ENCODE measurements around the gene SLC9C1. TPM values are rescaled to one million over a fixed set of nuclear protein-coding genes. Genes with fewer than 3 reads are reported as not detected.

SLC9C1 gene
- total RNA-seq, 2 donors from 2014 or later, result 0.35 to 1.3 TPM

DNA sequence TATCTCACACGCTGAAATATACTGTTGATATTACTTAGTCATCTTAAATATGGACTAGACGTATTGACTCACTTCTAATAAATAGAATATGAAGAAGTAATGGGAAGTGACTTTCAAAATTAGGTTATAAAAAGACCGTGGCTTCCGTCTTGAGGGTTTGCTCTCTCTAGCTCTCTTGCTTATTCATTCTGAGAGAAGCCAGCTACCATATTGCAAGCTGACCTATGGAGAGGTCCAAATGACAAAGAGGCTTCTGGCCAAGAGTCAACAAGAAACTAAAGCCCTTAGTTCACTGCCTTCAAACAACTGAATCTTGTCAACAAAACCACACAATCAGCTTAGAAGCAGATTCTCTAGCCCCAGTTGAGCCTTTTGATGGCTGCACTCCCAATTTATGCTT, 46.1 kb downstream of the SLC9C1 start:
- DNase-seq (ENCODE audit: low spot score), result no peak
- H3K27ac ChIP-seq, result no peak overlapping the region
- H3K36me3 ChIP-seq, result no peaks in the 10 kb centered on the region
- TF ChIP-seq, protein P1, sequence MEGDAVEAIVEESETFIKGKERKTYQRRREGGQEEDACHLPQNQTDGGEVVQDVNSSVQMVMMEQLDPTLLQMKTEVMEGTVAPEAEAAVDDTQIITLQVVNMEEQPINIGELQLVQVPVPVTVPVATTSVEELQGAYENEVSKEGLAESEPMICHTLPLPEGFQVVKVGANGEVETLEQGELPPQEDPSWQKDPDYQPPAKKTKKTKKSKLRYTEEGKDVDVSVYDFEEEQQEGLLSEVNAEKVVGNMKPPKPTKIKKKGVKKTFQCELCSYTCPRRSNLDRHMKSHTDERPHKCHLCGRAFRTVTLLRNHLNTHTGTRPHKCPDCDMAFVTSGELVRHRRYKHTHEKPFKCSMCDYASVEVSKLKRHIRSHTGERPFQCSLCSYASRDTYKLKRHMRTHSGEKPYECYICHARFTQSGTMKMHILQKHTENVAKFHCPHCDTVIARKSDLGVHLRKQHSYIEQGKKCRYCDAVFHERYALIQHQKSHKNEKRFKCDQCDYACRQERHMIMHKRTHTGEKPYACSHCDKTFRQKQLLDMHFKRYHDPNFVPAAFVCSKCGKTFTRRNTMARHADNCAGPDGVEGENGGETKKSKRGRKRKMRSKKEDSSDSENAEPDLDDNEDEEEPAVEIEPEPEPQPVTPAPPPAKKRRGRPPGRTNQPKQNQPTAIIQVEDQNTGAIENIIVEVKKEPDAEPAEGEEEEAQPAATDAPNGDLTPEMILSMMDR (IDR thresholded peaks at IDR 0.05), result no peak
- H3K4me3 ChIP-seq, result no peak overlapping the region
- no peaks in the 10 kb centered on the region for H3K27me3 ChIP-seq
- H3K4me1 ChIP-seq, result no peaks in the 10 kb centered on the region
- H3K9me3 ChIP-seq, result no peaks in the 10 kb centered on the region

DNA sequence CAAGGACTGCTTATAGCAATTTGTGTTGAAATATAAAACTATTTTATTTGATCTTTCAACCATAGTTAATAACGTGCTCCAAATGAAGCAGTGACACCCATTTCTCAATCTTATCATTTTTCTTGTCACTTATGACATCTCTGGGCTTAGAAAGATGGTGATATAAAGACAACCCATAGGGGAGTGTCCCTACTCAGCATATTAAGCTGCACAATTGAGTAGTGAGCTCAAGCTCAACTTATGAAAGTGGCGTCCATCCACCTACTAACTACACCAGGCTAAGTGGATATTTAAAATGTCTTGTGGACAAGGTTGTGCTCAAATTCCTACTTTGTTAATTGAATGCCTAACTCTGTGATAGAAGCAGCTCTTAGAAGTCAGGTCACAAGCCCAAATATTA, 46.7 kb downstream of the SLC9C1 start:
- Histone ChIP-seq H3K27ac (no peak overlapping the region), H3K9me3 (no peaks in the 10 kb centered on the region)

DNA sequence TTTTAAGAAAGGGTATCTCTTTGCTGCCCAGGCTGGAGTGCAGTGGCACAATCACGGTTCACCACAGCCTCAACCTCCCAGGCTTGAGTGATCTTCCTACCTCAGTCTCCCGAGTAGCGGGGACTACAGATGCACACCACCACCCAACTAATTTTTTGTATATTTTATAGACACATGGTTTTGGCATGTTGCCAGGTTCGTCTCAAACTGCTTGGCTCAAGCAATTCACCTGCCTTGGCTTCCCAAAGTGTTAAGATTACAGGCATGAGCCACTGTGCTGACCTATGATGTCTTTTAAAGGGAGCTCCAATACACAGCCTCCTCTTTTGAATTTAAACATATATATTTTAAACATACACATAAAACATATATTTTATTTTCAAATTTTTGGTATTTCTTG, 60.9 kb downstream of the SLC9C1 start:
- H3K4me3 ChIP-seq, result no peak overlapping the region
- H3K27ac ChIP-seq, result no peak overlapping the region
- H3K4me1 ChIP-seq, result no peaks in the 10 kb centered on the region
- H3K36me3 ChIP-seq, result no peaks in the 10 kb centered on the region
- peaks cover 0 to 9% of the 10 kb centered on the region in 2 donors for H3K9me3 ChIP-seq
- H3K27me3 ChIP-seq, result no peaks in the 10 kb centered on the region
- no peak for DNase-seq (ENCODE audit: low spot score)
- TF ChIP-seq, protein P1 (IDR thresholded peaks at IDR 0.05), result no peak

More for the DNA sequence above, 46.7 kb downstream of the SLC9C1 start:
- TF ChIP-seq, protein P1 (IDR thresholded peaks at IDR 0.05), result no peak
- H3K4me1 ChIP-seq, result no peaks in the 10 kb centered on the region
- DNase-seq (ENCODE audit: low spot score), result no peak
- no peaks in the 10 kb centered on the region for H3K36me3 ChIP-seq
- no peak overlapping the region for H3K4me3 ChIP-seq
- H3K27me3 ChIP-seq, result no peaks in the 10 kb centered on the region

DNA sequence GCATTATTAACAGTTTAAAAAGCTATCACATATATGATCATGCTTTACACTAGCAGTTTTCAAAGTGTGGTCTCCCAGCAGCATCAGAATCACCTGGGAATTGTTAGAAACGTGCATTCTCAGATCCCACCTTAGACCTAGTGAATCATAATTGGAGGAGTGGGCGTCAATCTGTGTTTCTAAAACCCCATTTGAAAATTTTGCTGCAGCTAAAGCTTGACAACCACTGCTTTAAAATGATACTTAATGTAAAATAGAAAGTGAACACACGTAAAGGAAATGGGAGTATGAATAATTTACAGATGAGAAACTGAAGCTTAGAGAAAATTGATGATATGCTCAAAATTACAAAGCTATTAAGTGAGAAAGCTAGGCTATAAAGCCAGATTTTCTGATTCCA, 62.3 kb downstream of the SLC9C1 start:
- Histone ChIP-seq H3K36me3 (no peaks in the 10 kb centered on the region), H3K4me3 (no peak overlapping the region), H3K4me1 (no peaks in the 10 kb centered on the region), H3K27me3 (no peaks in the 10 kb centered on the region), H3K27ac (no peak overlapping the region), H3K9me3 (peaks cover 0 to 22% of the 10 kb centered on the region in 2 donors)
- DNase-seq (ENCODE audit: low spot score), result no peak
- TF ChIP-seq, protein P1 (IDR thresholded peaks at IDR 0.05), result no peak

DNA sequence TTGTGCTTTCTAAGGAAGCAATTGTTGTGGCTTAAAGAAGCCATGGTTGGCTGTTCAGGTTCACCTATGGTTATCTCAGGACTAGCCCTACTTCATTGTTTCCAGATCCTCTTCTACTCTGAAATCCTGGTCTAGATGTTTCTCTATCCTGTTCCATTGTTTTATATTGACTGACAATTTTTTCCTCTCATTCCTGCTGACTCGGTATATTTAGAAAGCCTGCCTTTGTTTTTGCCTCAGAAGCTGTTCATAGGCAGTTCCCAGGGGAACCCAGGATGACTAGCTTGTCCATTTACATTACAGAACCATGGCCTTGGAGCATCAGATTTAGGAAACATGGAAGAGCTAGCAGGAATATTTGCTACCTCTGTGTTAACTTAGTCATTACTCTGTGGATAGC, 64.0 kb downstream of the SLC9C1 start:
- peaks cover 0 to 36% of the 10 kb centered on the region in 2 donors for H3K9me3 ChIP-seq
- H3K4me1 ChIP-seq, result no peaks in the 10 kb centered on the region
- DNase-seq (ENCODE audit: low spot score), result no peak
- no peak overlapping the region for H3K4me3 ChIP-seq
- TF ChIP-seq, protein P1 (IDR thresholded peaks at IDR 0.05), result no peak
- H3K27me3 ChIP-seq, result no peaks in the 10 kb centered on the region
- no peak overlapping the region for H3K27ac ChIP-seq
- H3K36me3 ChIP-seq, result no peaks in the 10 kb centered on the region

DNA sequence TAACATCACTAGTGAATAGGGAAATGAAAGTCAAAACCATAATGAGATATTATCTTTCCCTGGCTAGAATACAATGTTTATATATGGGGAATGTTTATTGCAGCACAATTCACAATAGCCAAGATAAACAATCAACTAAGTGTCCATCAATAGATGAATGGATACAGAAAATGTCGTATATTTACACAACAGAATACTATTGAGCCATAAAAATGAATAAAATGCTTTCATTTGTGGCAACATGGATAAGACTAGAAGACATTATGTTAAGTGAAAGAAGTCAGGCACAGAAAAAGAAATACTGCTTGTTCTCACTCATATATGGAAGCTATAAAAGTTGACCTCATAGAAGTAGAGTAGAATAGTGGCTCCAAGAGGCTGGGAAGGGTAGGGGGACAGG, 65.2 kb downstream of the SLC9C1 start:
- TF ChIP-seq, protein P1 (IDR thresholded peaks at IDR 0.05), result no peak
- no peaks in the 10 kb centered on the region for H3K27me3 ChIP-seq
- H3K36me3 ChIP-seq, result no peaks in the 10 kb centered on the region
- H3K9me3 ChIP-seq, result peaks cover 0 to 49% of the 10 kb centered on the region in 2 donors
- no peak for DNase-seq (ENCODE audit: low spot score)
- H3K4me1 ChIP-seq, result no peaks in the 10 kb centered on the region
- no peak overlapping the region for H3K4me3 ChIP-seq
- H3K27ac ChIP-seq, result no peak overlapping the region
